Ramos (cell line): Measurements from ENCODE around the gene BCL11B.

ENCODE experiments used
- in situ Hi-C: fragments of 300-500 bp; cut with MboI; formaldehyde crosslinking; loops from one replicate; pipeline ENCODE4 v1.14.3; 2022; ENCODE audit warnings: low sequenced_read_pairs; ENCODE audit not compliant: unreplicated experiment

The BCL11B gene

DNA sequence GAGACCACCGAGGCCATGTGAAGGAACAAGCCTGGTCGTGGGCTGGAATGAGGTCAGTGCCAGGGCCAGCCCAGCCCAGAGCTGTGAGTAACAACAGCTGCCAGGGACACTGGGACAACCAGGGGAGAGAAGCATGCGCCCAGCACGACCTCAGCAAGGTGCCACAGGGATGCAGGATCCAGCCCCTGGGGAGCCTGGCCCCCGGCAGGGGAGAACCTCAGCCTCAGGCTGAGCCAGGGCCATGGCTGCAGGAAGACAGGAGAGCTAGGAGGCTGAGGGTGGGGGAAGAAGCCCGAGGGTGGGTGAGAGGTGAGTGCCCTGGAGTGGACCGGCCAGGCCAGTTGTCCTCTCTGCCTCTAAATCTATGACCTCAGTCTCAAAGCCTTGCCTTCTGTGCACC, 62.6 kb downstream of the BCL11B start:
- in situ Hi-C loops: no loop called here

DNA sequence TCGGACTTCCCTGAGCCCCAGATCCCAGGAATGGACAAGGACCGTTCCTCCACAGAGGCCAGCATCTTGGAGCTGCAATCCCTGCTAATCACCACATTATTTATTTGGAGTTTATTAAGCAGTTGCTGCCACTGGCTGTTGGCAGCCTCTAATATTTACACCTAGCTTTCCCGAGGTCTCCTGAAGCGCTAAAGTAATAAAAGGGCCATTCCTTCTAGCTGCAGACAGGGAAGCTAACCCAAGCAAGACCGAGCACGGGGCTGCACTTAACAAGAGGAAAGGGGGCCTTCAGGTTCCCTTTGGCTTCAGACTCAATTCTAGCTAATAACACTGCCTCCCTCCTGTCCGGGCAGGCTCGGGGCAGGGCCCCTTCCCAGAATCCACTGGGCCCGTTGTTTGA, 63.7 kb downstream of the BCL11B start:
- in situ Hi-C loops: no loop called here

DNA sequence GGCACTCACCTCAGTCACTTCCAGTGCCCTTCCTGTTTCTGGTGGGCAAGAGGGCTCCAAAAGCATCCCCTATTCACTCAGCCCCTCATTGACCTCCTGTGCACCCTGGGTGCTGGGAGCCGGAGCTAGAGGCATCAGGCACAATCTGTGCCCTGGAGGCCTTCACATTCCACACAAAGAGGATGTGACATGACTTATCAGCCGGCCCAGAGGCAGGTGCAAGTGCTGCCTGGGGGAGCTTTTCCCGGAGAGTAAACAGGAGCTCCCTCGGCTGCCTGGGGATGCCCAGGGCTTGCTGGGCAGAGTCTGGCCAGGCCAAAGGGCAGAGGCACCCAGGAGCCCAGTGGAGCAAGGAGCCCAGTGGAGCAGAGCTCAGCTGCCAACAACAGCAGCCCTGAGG, 64.5 kb downstream of the BCL11B start:
- in situ Hi-C loops: no loop called here

DNA sequence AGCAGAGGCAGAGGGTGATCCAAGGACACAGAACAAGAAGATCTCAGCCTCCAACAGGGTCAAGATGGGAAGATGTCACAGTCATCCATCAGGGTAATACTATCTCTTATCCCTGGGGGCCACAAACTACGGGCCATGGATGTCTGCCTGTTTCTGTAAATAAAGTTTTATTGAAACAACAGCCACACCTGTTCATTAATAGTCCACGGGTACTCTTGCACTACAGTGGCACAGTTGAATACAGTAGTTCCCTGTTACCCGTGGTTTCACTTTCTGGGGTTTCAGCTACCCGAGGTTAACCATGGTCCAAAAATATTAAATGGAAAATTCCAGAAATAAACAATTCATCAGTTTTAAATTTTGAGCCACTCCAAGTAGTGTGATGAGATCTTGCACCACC, 65.9 kb downstream of the BCL11B start:
- in situ Hi-C loops: no loop called here

DNA sequence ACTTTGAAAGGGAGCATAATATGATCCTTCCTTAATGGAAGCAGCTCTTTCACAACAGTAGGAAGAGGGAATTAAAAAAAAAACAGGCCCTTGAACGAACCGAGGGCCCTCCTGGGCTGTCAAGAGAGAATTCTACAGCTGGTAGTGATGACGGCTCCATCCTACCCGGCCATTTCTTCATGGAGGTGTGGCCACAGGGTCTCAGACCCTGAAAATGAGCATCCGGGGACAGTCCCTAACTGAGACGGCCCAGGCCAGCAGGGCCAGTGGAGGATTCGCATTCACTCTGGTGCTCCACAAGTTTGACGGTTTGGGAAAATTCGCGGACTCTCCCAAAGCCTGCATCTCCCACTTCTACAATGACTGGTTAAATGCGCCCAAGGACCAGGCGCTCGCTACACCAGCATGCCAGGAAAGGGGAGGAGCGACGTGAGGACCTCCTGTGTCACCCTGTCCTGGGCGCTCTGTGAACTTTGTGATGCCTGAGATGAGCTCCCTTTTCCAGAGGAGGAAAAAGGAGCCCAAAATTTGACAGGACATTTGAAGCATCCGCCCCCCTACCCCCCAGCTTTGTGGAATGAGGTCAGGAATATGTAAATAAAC, 66.8 kb downstream of the BCL11B start:
- in situ Hi-C loops: no loop called here

DNA sequence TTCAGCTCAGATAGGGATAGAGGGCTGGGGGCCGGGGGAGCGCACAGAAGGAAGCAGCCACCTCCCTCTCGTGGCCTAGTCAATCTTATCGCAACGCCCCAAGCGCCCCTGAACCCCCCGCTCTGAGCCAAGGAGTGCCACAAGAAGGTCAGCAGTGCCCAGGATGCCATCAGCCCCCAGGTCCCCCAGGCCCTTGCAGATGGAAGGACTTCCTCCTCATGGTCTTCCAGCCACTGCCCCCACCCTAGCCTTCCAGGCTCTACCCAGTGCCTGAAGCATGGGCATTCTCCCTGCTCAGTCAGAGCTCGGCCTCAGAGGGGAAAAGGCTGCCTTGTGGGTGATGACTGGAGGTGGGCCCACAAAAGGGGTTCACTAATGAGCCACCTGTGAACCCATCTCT, 68.2 kb downstream of the BCL11B start:
- in situ Hi-C loops: no loop called here

DNA sequence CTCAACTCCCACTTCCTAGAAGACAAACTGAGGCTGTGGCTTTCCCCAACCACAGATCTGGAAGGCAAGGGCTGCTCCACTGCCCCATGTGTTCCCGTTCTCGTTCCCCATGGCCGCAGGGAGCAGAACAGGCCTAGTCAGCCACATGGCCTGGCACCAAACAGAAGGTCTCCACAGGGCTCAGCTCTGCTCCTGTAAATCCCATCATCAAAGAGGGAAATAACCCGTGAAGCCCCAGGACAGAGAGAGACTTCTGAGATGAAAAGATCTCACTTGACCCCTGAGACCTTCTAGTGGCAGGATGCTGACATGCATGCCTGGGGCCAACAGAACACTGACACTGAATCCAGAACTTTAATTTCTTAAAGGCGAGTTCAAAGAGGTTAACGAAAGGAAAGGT, 68.9 kb downstream of the BCL11B start:
- in situ Hi-C loops: no loop called here

DNA sequence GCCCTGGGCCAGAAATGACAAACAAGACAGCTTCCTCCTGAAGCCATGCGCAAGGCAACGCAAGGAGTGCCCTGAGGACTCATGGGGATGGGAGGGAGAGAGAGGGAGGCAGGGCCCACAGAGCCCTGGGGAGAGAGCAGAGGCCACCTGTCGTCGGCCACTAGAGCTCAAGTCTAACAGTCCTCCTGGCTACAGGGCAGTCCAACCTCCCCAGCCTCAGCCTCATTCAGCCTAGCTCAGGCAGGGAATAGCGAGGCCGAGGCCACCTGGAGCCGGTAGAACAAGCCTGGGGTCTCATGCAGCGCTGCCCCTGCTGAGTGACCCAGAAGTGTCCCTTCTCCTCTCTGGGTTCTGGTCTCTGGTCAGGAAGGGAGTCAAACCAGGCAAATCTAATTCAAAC, 69.5 kb downstream of the BCL11B start:
- in situ Hi-C loops: no loop called here

DNA sequence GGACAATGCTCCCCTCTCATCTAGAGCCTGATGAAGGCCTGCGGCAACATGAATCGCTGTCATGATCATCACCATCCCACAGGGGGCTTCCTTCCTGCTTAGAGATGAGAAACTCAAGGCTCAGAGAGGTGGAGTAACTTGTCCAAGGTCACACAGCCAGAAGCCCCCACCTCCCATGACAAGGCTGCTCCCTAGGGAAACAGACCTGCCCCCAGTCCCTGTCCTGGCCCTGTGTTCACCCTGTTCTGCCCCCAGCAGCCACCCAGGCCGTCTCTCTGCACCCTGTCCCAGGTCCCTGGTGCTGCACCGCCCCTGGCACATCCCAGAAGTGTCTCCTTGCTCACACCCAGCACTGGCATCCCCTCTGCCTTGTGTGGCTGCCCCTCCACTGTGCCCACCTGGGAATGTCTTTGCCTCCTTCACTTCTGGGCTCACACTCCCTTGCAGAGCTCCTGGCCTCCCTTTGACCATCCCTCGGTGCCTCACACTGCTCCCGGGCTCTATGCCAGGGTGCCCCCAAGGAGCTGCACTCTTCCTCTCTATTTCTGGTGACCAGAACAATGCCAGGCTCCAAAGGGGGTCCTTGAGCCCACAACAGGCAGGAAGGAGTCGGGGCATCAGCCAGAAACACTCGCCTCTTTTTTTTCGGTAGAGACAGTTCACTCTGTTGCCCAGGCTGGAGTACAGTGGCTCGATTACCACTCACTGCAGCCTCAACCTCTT, 70.5 kb downstream of the BCL11B start:
- in situ Hi-C loops: no loop called here

DNA sequence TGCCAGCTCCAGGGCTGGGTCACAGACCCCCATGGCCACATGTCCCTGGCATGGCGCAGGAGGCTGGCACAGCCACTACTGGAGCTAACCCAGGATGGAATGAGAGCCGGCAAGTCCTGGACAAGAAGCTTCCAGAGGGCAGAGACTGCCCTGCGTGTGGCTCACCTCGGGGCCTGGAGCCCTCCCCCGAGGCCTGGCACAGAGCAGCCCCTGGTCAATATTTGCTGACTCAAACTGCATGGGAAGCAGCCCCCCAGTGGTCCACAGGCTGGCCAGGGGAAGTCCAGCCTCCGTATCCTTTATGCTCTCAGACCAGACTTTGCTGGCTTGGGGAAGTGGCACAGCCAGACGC, 71.4 kb downstream of the BCL11B start:
- in situ Hi-C loops: no loop called here

DNA sequence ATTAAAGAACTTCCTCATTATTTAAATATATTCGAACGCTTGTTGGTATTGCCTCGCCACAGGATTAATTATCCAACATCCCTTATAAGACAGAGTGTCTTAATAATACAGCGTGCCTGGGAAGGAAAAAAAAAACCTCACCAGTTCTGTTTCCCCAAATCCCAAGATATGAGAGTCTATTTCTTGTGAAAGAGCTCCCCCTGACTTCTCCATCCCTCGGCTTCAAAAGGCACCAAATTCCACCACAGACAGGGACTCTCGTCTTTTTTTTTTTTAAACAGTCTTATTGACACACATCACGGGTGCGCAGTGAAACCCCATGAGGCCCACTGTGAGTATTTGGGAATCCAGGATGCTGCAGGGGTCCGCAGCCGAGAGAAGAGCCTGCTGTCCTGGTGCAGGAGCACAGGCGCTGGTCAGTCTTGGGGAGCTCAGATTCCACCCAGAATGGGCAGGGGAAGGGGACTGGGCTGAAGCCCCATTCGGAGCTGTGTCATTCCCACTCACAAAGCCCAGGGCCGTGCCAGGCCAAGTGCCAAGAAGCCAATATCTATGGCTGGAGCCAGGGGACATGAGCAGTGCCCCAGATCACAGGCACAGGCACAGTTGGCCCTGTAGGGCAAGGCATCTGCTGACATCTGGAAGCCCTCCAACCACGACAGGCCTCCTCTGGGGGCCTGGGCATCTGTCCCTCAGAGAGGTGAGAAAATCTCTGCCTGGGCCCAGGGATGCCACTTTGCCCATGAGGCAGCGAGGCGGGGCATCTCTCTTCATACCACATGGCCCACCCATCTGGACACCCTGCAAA, 71.9 kb downstream of the BCL11B start:
- in situ Hi-C loops: no loop called here

DNA sequence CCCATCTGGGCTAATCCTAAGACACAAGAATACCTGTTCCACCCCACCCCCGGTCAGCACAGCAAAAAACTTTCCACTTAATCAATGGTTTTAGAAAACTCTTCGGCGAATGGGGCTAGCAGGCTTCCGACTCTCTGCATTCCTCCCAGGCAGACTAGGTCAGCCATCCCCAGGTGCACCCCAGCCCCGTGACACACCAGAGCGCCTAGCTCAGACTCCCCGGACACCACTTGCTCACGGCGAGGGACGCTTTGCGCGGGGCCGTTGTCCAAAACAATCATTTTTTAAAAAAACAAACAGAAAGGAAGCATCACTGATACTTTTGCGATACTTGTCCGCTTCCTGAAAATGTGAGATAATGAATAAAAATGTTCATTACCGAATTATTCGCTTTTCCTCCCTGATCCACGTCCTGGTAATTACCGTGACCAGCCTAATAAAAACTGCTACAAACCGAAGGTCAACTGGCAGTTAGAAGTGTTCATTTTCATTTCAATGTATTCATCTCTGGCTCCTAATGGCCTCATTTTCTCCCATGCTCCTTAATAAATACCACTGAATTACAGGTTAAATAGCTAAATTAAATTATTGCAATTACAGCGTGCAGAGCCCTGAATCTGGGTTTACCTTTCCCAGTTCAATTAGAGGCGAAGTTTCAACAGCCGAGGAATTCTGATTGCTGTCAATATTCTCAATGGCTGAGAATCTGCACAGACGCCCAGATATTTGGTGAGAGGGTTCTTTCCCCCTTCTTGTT, 73.1 kb downstream of the BCL11B start:
- in situ Hi-C loops: no loop called here

DNA sequence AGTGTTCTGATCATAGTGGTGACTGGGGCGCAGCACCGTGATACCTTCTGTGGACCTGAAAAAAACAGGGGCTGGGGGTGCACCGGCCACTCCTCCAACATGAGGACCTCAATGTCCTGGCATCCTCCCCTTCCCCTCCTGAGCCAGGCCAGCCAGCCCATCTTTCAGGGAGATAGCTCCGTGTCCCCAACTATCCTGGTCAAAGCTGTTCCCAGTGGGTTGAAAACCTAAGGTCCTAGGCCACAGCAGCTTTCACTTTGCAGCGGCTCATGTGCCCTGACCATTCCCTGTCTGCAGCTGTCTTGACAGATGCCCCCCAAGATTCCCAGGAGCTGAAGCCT, 75.7 kb downstream of the BCL11B start:
- in situ Hi-C loops: no loop called here

DNA sequence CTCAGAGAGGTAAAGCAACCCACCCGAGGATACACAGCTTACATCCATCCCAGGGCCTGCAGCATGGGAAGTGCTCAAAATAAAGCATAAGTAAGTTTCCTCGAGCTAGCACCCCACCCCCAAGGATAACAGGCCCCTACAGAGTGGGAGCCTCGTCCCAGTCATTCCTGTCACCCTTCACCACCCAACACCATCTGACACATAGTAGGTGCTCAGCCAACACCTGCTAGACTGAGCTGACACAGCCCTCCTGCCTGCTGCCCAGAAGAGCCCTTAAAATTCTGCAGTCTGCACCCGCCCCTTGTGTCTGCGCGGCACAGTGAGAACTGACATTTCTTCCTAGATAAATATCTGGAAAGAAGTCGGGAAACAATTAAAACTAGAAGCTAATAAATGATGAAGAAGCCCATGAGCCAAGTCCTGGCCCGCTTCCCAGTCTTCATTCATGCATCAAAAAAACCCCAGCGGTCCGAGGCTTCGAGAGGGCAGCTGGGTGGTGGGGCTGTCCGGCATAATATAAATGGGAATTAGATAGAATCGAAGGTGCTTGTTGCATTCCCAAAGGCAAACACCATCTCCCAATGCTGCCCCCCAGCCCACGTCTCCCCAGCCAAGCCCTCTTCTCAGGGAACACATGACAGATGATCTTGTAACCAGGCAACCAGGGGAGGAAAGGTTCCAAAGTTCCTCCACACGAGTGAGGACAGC, 76.2 kb downstream of the BCL11B start:
- in situ Hi-C loops: no loop called here

DNA sequence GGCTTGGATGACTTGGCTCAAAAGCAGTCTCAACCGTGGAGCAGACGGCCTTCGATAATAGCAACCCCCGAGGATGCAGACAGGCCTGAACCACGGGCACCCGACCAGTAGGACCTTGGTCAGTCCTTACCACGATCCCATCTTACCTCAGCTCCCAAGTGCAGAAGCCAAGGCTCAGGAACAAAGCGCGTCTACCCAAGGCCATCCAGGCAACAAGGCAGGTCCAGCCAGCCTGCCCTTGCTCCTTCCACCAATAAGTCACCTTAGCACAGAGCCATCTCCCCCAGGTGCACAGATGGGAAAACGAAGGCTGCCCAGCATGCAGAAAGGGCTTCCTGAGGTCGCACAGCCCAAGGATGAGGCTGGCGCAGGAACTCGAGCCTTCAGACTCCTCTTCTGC, 77.3 kb downstream of the BCL11B start:
- in situ Hi-C loops: no loop called here

DNA sequence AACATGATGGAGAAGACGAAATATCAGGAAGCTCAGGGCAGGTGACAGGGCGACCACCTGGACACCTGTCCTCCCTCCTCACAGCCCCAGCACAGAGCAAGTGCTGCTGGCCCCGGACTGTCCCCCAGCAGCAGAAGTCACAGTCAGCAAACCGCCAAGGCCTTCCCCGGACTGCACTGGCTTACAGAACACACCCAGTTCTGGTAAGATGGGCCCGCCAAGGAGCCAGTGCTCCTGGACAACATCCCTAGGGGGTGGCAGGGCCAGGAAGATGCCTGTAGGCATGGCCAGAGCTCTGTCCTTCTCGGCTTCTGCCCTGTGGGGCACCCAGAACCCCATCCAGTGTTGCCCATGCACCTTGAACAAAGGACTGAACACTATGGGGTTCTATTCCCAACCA, 77.9 kb downstream of the BCL11B start:
- in situ Hi-C loops: no loop called here

DNA sequence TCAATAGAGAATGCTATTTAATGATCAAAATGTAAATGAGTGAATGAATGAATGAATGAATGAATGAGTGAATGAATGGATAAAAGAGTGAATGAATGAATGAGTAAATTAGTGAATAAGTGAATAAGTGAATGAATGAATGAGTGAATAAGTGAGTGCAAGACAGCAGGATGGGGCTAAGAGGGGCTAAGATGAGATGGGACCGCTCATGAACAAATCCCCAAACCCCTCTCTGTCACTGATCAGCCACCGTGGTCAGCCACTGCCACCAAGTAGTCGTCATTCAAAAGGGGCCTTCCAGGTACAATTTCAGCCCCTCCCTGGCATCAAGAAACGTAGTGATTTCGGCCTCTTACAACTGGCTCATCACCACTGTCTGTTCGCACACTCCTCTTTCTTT, 79.2 kb downstream of the BCL11B start:
- in situ Hi-C loops: no loop called here

DNA sequence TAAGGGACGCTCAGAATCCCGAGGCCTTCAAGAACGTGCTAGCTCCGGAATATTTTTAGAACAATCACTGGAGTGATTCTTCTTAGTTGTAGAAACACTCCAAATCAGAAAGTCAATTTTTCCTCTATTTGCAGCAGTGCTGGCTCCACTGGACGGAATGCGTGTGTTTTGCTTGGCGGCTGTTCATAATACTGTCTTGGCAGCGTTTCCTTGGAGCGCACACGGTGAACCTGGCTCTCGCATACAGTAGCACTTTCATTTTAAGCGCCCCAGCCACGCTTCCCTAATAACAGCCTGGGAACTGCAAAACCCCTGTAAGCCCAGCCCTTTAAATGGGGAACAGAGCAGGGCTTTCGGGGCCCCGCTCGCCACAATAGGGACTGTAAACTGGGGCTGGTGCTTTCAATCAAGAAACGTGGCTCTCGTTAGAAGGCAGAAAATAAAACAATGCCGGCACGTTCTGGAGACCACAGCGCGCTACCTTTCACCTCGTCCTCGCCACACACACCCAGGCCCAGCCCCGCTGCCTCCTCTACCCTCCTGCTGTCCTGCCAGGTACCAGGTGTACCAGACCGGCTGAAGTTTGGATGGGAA, 79.9 kb downstream of the BCL11B start:
- in situ Hi-C loops: no loop called here

DNA sequence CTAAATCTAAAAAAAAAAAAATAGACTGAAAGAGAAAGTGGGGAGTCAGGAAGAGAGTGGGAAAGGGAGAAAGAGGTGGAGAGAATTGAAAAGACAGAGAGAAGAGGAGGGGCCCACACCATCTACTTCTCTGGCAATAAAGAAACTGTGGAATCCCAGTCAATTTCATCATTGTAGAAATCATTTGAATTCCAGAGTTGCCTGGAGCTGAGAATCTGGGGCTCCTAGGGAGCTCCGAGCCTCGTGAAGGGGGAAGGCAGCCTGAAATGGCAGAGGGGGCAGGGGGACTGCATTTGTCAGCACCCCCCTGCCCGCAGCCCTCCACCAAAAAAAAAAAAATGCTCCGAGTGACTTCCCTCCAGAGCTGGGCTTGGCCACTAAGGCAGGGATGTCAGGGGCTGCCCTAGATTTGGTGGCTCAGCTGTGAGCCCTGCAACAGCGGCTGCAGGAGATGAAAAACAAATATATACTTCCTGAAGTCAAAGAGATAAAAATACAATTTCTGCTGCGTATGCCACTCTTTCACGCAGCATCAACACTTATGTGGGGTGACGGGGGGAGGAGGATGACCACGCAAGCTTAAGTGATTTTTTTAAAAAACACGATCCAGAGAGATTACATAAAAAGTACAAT, 80.5 kb downstream of the BCL11B start:
- in situ Hi-C loops: no loop called here
